H1 (cell line): ENCODE data around the gene DNA2. TPM values are rescaled to one million over a fixed set of nuclear protein-coding genes. Genes with fewer than 3 reads are reported as not detected.

ENCODE experiments used
- CTCF ChIA-PET: fragments of 300-600 bp; sonication (Branson Sonifier 250); formaldehyde crosslinking; loops from one replicate; lab custom pipeline; 2021; ENCODE audit not compliant: partially characterized antibody; lab: Charles Lee
- POLR2A ChIA-PET: fragments of 300-600 bp; sonication (Branson Sonifier 250); formaldehyde crosslinking; loops from one replicate; lab custom pipeline; 2021; ENCODE audit warnings: inconsistent platforms; ENCODE audit not compliant: partially characterized antibody; lab: Charles Lee
- DNase-seq, 2 experiments: peaks; one replicate each; pipeline versions ENCODE4 v3.0.0 to v3.0.0-alpha.2; 2010 to 2022; ENCODE audit warnings: low spot score in 2 of 2, low read depth in 1 of 2, mixed read lengths in 1 of 2
- FAIRE-seq: peaks from 2 replicates; lab custom pipeline; 2011; peaks lifted over from hg19 to GRCh38; lab: Jason Lieb, UNC
- H2AFZ ChIP-seq: 2 replicates; pipeline ENCODE4 v1.8.1; 2012; ENCODE audit warnings: low read length, inconsistent platforms
- H2AK5ac ChIP-seq: 2 replicates; pipeline ENCODE4 v1.6.1; 2013; ENCODE audit warnings: low read depth, low read length
- H2BK120ac ChIP-seq: replicated peaks from 2 replicates; pipeline ENCODE3; 2013; ENCODE audit warnings: low read depth, low read length, inconsistent platforms
- H2BK12ac ChIP-seq: 2 replicates; pipeline ENCODE4 v1.6.1; 2013; ENCODE audit warnings: low read depth, low read length
- H2BK15ac ChIP-seq: 2 replicates; pipeline ENCODE4 v1.6.1; 2013; ENCODE audit warnings: low read length
- H2BK20ac ChIP-seq: 2 replicates; pipeline ENCODE4 v1.6.1; 2013; ENCODE audit warnings: low read length
- H2BK5ac ChIP-seq: 2 replicates; pipeline ENCODE4 v1.6.1; 2013; ENCODE audit warnings: low read depth, low read length
- H3K14ac ChIP-seq: 2 replicates; pipeline ENCODE4 v1.6.1; 2013; ENCODE audit warnings: inconsistent platforms; ENCODE audit not compliant: insufficient read length
- H3K18ac ChIP-seq: 2 replicates; pipeline ENCODE4 v1.6.1; 2013; ENCODE audit warnings: low read length; ENCODE audit errors: extremely low read depth
- H3K23ac ChIP-seq: 2 replicates; pipeline ENCODE4 v1.6.1; 2013; ENCODE audit warnings: inconsistent platforms; ENCODE audit not compliant: insufficient read length
- H3K23me2 ChIP-seq: 2 replicates; pipeline ENCODE4 v1.6.1; 2013; ENCODE audit warnings: low read depth, low read length
- H3K27ac ChIP-seq: 2 replicates; pipeline ENCODE4 v1.6.1; 2011; ENCODE audit warnings: low read depth, low read length, inconsistent platforms
- H3K27me3 ChIP-seq, 4 experiments: replicated peaks in 1 of 4; 1 replicate in 1 of 4; 2 replicates in 3 of 4; pipeline versions ENCODE4 v1.6.1 to v1.8.1; 2011 to 2013; ENCODE audit warnings: low read length in 3 of 4, mild to moderate bottlenecking in 3 of 4, inconsistent platforms in 2 of 4, mixed read lengths in 2 of 4, moderate library complexity in 1 of 4; ENCODE audit not compliant: control insufficient read depth in 3 of 4, insufficient read depth in 3 of 4; ENCODE audit errors: extremely low read depth in 1 of 4
- H3K36me3 ChIP-seq, 4 experiments: 2 replicates each; pipeline versions ENCODE4 v1.6.1 to v1.8.1; 2011 to 2013; ENCODE audit warnings: mild to moderate bottlenecking in 4 of 4, low read length in 3 of 4, moderate library complexity in 2 of 4, control low read depth in 1 of 4, inconsistent platforms in 1 of 4; ENCODE audit not compliant: insufficient read depth in 4 of 4, control insufficient read depth in 2 of 4
- H3K4ac ChIP-seq: replicated peaks from 2 replicates; pipeline ENCODE3; 2013; ENCODE audit warnings: low read length, low read depth, mixed read lengths, inconsistent platforms; ENCODE audit not compliant: insufficient read length
- H3K4me1 ChIP-seq, 4 experiments: replicated peaks in 1 of 4; 1 replicate in 1 of 4; 2 replicates in 3 of 4; pipeline versions ENCODE4 v1.6.1 to v1.8.1; 2011 to 2013; ENCODE audit warnings: low read length in 3 of 4, inconsistent platforms in 2 of 4, mixed read lengths in 1 of 4; ENCODE audit not compliant: insufficient read depth in 4 of 4, control insufficient read depth in 3 of 4
- H3K4me2 ChIP-seq, 2 experiments: 2 replicates each; pipeline versions ENCODE4 v1.6.1 to v1.8.1; 2011 to 2013; ENCODE audit warnings: low read depth in 2 of 2, low read length in 2 of 2, control low read depth in 1 of 2, inconsistent platforms in 1 of 2, mild to moderate bottlenecking in 1 of 2; ENCODE audit not compliant: insufficient read depth in 1 of 2
- H3K4me3 ChIP-seq, 4 experiments: fragments of 200-600, 300-600 bp in 1 of 4; sonication (generic), shearing (Covaris generic), sonication (Bioruptor Twin) in 1 of 4; 2 replicates each; pipeline versions ENCODE4 v1.5.1 to v1.8.1; 2011 to 2016; ENCODE audit warnings: low read length in 4 of 4, low read depth in 3 of 4, control low read depth in 2 of 4, inconsistent platforms in 2 of 4, mild to moderate bottlenecking in 2 of 4, mixed read lengths in 1 of 4, moderate library complexity in 1 of 4; ENCODE audit not compliant: insufficient read depth in 2 of 4; ENCODE audit errors: extremely low read depth in 1 of 4
- H3K56ac ChIP-seq: replicated peaks from 2 replicates; pipeline ENCODE3; 2013; ENCODE audit warnings: low read depth, mild to moderate bottlenecking, mixed read lengths, low read length, inconsistent platforms; ENCODE audit not compliant: insufficient read length
- H3K79me1 ChIP-seq: 2 replicates; pipeline ENCODE4 v1.6.1; 2013; ENCODE audit warnings: low read depth, low read length, control low read depth
- H3K79me2 ChIP-seq, 2 experiments: 2 replicates each; pipeline versions ENCODE4 v1.6.1 to v1.8.1; 2012 to 2013; ENCODE audit warnings: low read length in 2 of 2, mild to moderate bottlenecking in 2 of 2, inconsistent platforms in 1 of 2; ENCODE audit not compliant: insufficient read depth in 2 of 2, control insufficient read depth in 1 of 2
- H3K9ac ChIP-seq, 4 experiments: replicated peaks in 1 of 4; 1 replicate in 1 of 4; 2 replicates in 3 of 4; pipeline versions ENCODE4 v1.6.1 to v1.8.1; 2011 to 2013; ENCODE audit warnings: low read depth in 3 of 4, low read length in 3 of 4, control low read depth in 2 of 4, mild to moderate bottlenecking in 2 of 4, moderate library complexity in 2 of 4, inconsistent platforms in 1 of 4; ENCODE audit errors: extremely low read depth in 1 of 4
- H3K9me3 ChIP-seq, 2 experiments: 2 replicates each; pipeline versions ENCODE4 v1.6.1 to v1.8.1; 2012 to 2013; ENCODE audit warnings: mild to moderate bottlenecking in 2 of 2, moderate library complexity in 2 of 2, control low read depth in 1 of 2, inconsistent platforms in 1 of 2, low read depth in 1 of 2, low read length in 1 of 2, mixed read lengths in 1 of 2; ENCODE audit not compliant: insufficient read depth in 2 of 2
- H4K20me1 ChIP-seq, 2 experiments: replicated peaks in 1 of 2; 2 replicates each; pipeline versions ENCODE3 to v1.8.1; 2011 to 2013; ENCODE audit warnings: inconsistent platforms in 2 of 2, low read length in 2 of 2, mild to moderate bottlenecking in 1 of 2; ENCODE audit not compliant: insufficient read depth in 2 of 2, control insufficient read depth in 1 of 2
- H4K5ac ChIP-seq: 2 replicates; pipeline ENCODE4 v1.6.1; 2013; ENCODE audit warnings: low read length, low read depth, mixed read lengths, inconsistent platforms; ENCODE audit not compliant: insufficient read length
- H4K8ac ChIP-seq: 2 replicates; pipeline ENCODE4 v1.8.0; 2013; ENCODE audit warnings: mild to moderate bottlenecking, moderate library complexity, low read length, inconsistent platforms; ENCODE audit not compliant: insufficient read depth; ENCODE audit errors: extremely low read depth
- H4K91ac ChIP-seq: replicated peaks from 2 replicates; pipeline ENCODE3; 2013; ENCODE audit warnings: low read length, mixed read lengths, inconsistent platforms; ENCODE audit not compliant: insufficient read length
- MAFK ChIP-seq: IDR thresholded peaks from 2 replicates; pipeline ENCODE4 v1.6.1; 2012; ENCODE audit warnings: low read depth, mild to moderate bottlenecking, improper control_type of control experiment, low read length
- SUZ12 ChIP-seq: fragments of 200-600 bp; sonication (generic); IDR thresholded peaks from 2 replicates; pipeline ENCODE4 v1.6.1; 2012; ENCODE audit warnings: mild to moderate bottlenecking, inconsistent platforms, low read length, moderate library complexity, mixed read lengths
- WGBS, 2 experiments: shearing (Covaris generic) in 1 of 2; methylation state at CpG; one replicate each; pipeline versions ENCODE4 v1.1.6 to v1.1.7; 2013 to 2015; ENCODE audit warnings: low lambda C conversion rate in 2 of 2, mixed read lengths in 2 of 2, inconsistent platforms in 1 of 2, low coverage in 1 of 2, missing lambda C conversion rate in 1 of 2; ENCODE audit not compliant: insufficient replicate concordance in 2 of 2, insufficient coverage in 1 of 2, insufficient read length in 1 of 2; ENCODE audit errors: extremely low coverage in 1 of 2, missing lambda C conversion rate in 1 of 2; 5-methylcytosine and 5-hydroxymethylcytosine counted together
- long read RNA-seq, 2 experiments: library from RNA in 1 of 2; library from capped mRNA in 1 of 2; stranded (forward); transcript quantifications; one replicate each; pipeline ENCODE4 v2.0.0, GENCODE V29; 2021; ENCODE audit warnings: inconsistent platforms in 1 of 2
- polyA minus RNA-seq, 3 experiments: library from RNA; depleted of rRNA, polyadenylated mRNA; stranded (reverse); fragments of >200 nt; gene quantifications; 1 replicate in 2 of 3; 2 replicates in 1 of 3; pipeline ENCODE4 v1.2.3, GENCODE V29; 2011
- polyA plus RNA-seq, 7 experiments: library from polyadenylated mRNA; depleted of rRNA in 3 of 7; stranded (reverse) in 5 of 7; unstranded in 2 of 7; fragments of >200 nt in 5 of 7; fragments of 200-250 nt in 2 of 7; gene quantifications; 1 replicate in 5 of 7; 2 replicates in 1 of 7; 4 replicates in 1 of 7; pipeline versions ENCODE4 v1.2.1 to v1.2.3, GENCODE V29; 2011 to 2013; ENCODE audit warnings: missing spikeins in 2 of 7, mixed read lengths in 2 of 7
- total RNA-seq: library from RNA; stranded (reverse); fragmentation: NEBNext Ultra II Directional; extraction: Animal tissue kit (Norgen Biotek cat#: 25700); gene quantifications from 2 replicates; pipeline ENCODE4 v1.2.1, GENCODE V29; 2021
- TF ChIP-seq, protein P1 (sequence below): IDR thresholded peaks from 2 replicates; pipeline ENCODE4 v1.6.1; 2012; ENCODE audit warnings: inconsistent platforms

DNA2 gene, protein sequence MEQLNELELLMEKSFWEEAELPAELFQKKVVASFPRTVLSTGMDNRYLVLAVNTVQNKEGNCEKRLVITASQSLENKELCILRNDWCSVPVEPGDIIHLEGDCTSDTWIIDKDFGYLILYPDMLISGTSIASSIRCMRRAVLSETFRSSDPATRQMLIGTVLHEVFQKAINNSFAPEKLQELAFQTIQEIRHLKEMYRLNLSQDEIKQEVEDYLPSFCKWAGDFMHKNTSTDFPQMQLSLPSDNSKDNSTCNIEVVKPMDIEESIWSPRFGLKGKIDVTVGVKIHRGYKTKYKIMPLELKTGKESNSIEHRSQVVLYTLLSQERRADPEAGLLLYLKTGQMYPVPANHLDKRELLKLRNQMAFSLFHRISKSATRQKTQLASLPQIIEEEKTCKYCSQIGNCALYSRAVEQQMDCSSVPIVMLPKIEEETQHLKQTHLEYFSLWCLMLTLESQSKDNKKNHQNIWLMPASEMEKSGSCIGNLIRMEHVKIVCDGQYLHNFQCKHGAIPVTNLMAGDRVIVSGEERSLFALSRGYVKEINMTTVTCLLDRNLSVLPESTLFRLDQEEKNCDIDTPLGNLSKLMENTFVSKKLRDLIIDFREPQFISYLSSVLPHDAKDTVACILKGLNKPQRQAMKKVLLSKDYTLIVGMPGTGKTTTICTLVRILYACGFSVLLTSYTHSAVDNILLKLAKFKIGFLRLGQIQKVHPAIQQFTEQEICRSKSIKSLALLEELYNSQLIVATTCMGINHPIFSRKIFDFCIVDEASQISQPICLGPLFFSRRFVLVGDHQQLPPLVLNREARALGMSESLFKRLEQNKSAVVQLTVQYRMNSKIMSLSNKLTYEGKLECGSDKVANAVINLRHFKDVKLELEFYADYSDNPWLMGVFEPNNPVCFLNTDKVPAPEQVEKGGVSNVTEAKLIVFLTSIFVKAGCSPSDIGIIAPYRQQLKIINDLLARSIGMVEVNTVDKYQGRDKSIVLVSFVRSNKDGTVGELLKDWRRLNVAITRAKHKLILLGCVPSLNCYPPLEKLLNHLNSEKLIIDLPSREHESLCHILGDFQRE
- total RNA-seq (55.6 and 57.9 TPM in 2 replicates), polyA plus RNA-seq (2011; rRNA removed) (7.8 and 16.0 TPM in 2 replicates), polyA minus RNA-seq (2011; rRNA and poly(A)+ RNA removed) (15.8 and 30.2 TPM in 2 replicates)
- 21.3 TPM for polyA plus RNA-seq (2011; cell fraction: cytosol; rRNA removed)
- 4.6 TPM for polyA plus RNA-seq (2011; cell fraction: nucleus; rRNA removed)
- polyA plus RNA-seq (2012, experiment 1 of 2), result 19.5 to 37.3 TPM (median 22.6 TPM) in 4 replicates
- 2.7 TPM for polyA plus RNA-seq (2012, experiment 2 of 2)
- 27.0 TPM for polyA plus RNA-seq (2013, experiment 1 of 2)
- 24.8 TPM for polyA plus RNA-seq (2013, experiment 2 of 2)
- 16.0 TPM for polyA minus RNA-seq (2011; cell fraction: cytosol; rRNA and poly(A)+ RNA removed)
- polyA minus RNA-seq (2011; cell fraction: nucleus; rRNA and poly(A)+ RNA removed), result 23.6 TPM
- long read RNA-seq, experiment 1, partial matches to known transcripts, result 14 of 26 reads
- long read RNA-seq, experiment 1, other reads (novel, unspliced or antisense), result 12 of 26 reads
- long read RNA-seq, experiment 2, partial matches to known transcripts, result 13 of 17 reads
- long read RNA-seq, experiment 2, other reads (novel, unspliced or antisense), result 4 of 17 reads

DNA sequence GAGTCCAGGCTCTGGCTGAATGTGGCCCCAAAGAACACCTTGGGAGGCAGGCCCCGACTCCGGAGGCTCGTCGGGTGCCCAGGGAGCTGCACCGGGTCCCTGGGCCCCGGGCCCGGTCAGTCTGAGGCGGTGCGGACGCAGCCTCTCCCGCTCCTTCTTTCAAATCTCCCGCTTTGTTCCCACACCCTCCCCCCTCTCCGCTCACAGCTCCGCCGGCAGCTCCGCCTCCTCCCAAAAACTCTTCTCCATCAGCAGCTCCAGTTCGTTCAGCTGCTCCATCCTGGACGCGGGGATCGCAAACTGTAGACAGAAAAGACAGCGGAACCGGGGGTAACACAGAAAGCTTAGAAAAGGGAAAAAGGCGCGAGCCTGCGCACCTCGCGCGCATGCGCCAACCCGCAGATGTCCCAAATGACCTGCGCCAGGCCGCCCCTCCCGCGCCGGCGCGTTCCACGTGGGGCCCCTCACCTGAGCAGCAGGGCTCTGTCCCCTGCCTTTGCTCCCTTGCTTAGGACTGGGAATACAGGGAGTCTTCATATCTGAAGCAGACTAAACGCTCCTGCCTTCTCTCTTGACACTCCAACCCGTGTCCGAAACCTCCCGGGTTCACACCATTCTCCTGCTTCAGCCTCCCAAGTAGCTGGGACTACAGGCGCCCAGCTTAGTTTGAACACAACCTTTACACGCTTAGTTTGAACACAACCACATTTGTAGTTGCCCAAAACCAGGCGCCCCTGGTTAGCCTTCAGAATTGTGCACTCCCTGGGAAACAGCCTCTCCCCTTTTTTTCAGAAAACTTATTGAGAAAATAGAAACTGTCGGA is at the start of gene DNA2:
Gene DNA2, minus strand, starts transcription at position 388 of the 823 bp plus-strand sequence. Its CDS starts 109 bp downstream, at position 279.
- H3K23ac ChIP-seq, result no peak within 1 kb of the TSS
- TF ChIP-seq, protein P1, sequence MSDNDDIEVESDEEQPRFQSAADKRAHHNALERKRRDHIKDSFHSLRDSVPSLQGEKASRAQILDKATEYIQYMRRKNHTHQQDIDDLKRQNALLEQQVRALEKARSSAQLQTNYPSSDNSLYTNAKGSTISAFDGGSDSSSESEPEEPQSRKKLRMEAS, result peak; percentile 99
- TF ChIP-seq MAFK (no peak), SUZ12 (no peak)

More for the DNA sequence above, at the start of gene DNA2:
- H3K27ac ChIP-seq, result peak within 1 kb of the TSS; percentile 74
- ChIA-PET CTCF (no interaction called here), POLR2A (interaction anchor here (0.6 to 1.7 kb wide), 17 partner anchors 8 to 441 kb away, joined by 3 to 9 read pairs (median 4); partner anchors contain the start of genes CCAR1, HNRNPH3, PBLD and STOX1)
- H2BK20ac ChIP-seq, result 0 out of 2 replicates have a peak within 1 kb of the TSS, but pooled peaks have one; percentile 61
- peak within 1 kb of the TSS; percentile 29 for H2BK120ac ChIP-seq
- peak within 1 kb of the TSS; percentile 98 for H4K5ac ChIP-seq
- H3K4me3 ChIP-seq, result peak within 1 kb of the TSS; percentile 74 to 98 (median 88)
- H2AFZ ChIP-seq, result peak within 1 kb of the TSS; percentile 97; the same call in 1 of the 2 replicates
- H2BK15ac ChIP-seq, result no peak within 1 kb of the TSS
- WGBS, 2 experiments, result 10% methylated on average over 42 of the region's 46 CpGs; no CpG with 5 or more reads in 1 of the 2 experiments
- peak within 1 kb of the TSS; percentile 89 to 98 (median 90) for H3K9ac ChIP-seq
- no peak within 1 kb of the TSS for H3K14ac ChIP-seq
- H3K18ac ChIP-seq, result peak within 1 kb of the TSS; percentile 93
- H3K79me1 ChIP-seq, result no peaks in the 10 kb centered on the region
- H4K20me1 ChIP-seq, result peaks cover 0 to 2% of the 10 kb centered on the region in 2 experiments
- peaks cover 0 to 2% (median 0%) of the 10 kb centered on the region in 4 experiments; a peak in 1 of 7 replicates for H3K27me3 ChIP-seq
- H3K36me3 ChIP-seq, result peaks cover 6 to 31% (median 10%) of the 10 kb centered on the region in 4 experiments; a peak in 6 of 8 replicates
- FAIRE-seq, result no peak
- peaks cover 0 to 4% (median 1%) of the 10 kb centered on the region in 4 experiments; a peak in 4 of 7 replicates for H3K4me1 ChIP-seq
- H2BK5ac ChIP-seq, result peak within 1 kb of the TSS; percentile 86
- no peaks in the 10 kb centered on the region for H3K23me2 ChIP-seq
- DNase-seq, result peak; percentile 72 to 91
- peak within 1 kb of the TSS; percentile 75 to 76 for H3K4me2 ChIP-seq
- peak within 1 kb of the TSS; percentile 96 for H3K4ac ChIP-seq
- H2BK12ac ChIP-seq, result 0 out of 2 replicates have a peak within 1 kb of the TSS, but pooled peaks have one; percentile 68
- peak within 1 kb of the TSS; percentile 97; the same call in 1 of the 2 replicates for H4K8ac ChIP-seq
- peak within 1 kb of the TSS; percentile 95 for H4K91ac ChIP-seq
- peak within 1 kb of the TSS; percentile 79 for H3K56ac ChIP-seq
- peaks cover 6 to 37% of the 10 kb centered on the region in 2 experiments for H3K79me2 ChIP-seq
- H2AK5ac ChIP-seq, result no peak within 1 kb of the TSS
- no peaks in the 10 kb centered on the region for H3K9me3 ChIP-seq
